Measurements from ENCODE around the gene RAB34.

- TF ChIP-seq POLR2A (IDR thresholded peaks at IDR 0.05; ENCODE audit: low read depth, low read length), result no peak
- TF ChIP-seq POLR2AphosphoS5 (IDR thresholded peaks at IDR 0.05; ENCODE audit: low read depth, low read length), result no peak
These were observed 809 bp upstream of the RAB34 start for GRCh38 chr17:28718333-28719020.
